HepG2 (cell line): ENCODE data around the gene MYOM1. TPM values are rescaled to one million over a fixed set of nuclear protein-coding genes. Genes with fewer than 3 reads are reported as not detected.

Experiments
- ARHGAP35 ChIP-seq: sonication (generic); formaldehyde crosslinking; IDR thresholded peaks from 2 replicates; pipeline ENCODE4 v1.9.0; 2022; ENCODE audit warnings: mild to moderate bottlenecking, inconsistent platforms, moderate library complexity, missing genetic modification reagents, borderline replicate concordance
- CBFB ChIP-seq: sonication (generic); formaldehyde crosslinking; IDR thresholded peaks from 2 replicates; pipeline ENCODE4 v1.4.0; 2020; ENCODE audit warnings: missing genetic modification reagents
- CENPBD1 ChIP-seq: sonication (generic); formaldehyde crosslinking; IDR thresholded peaks from 2 replicates; pipeline ENCODE4 v1.8.0; 2022; ENCODE audit warnings: missing genetic modification reagents, low read depth, mild to moderate bottlenecking, borderline replicate concordance
- CENPT ChIP-seq: sonication (generic); formaldehyde crosslinking; IDR thresholded peaks from 2 replicates; pipeline ENCODE4 v1.8.0; 2022; ENCODE audit warnings: low read depth, mild to moderate bottlenecking, moderate library complexity, missing genetic modification reagents
- CREM ChIP-seq, 2 experiments: sonication (generic) in 1 of 2; formaldehyde crosslinking in 1 of 2; IDR thresholded peaks; 2 replicates each; pipeline versions ENCODE4 v1.4.0 to v1.6.1; 2016 to 2020; ENCODE audit warnings: antibody characterized with exemption in 1 of 2, mild to moderate bottlenecking in 1 of 2, missing genetic modification reagents in 1 of 2
- FOXO1 ChIP-seq: sonication (generic); formaldehyde crosslinking; IDR thresholded peaks from 2 replicates; pipeline ENCODE4 v1.4.0; 2020; ENCODE audit warnings: missing genetic modification reagents
- GMEB2 ChIP-seq: IDR thresholded peaks from 2 replicates; pipeline ENCODE4 v1.6.1; 2016; ENCODE audit warnings: missing biosample characterization, missing genetic modification reagents, low read depth
- HOXA3 ChIP-seq: sonication (generic); formaldehyde crosslinking; IDR thresholded peaks from 2 replicates; pipeline ENCODE4 v1.5.0; 2020; ENCODE audit warnings: missing genetic modification reagents
- KDM2A ChIP-seq: sonication (generic); formaldehyde crosslinking; IDR thresholded peaks from 2 replicates; pipeline ENCODE4 v1.4.0; 2020; ENCODE audit warnings: low read depth, missing genetic modification reagents, borderline replicate concordance
- LBX2 ChIP-seq: sonication (generic); formaldehyde crosslinking; IDR thresholded peaks from 2 replicates; pipeline ENCODE4 v1.5.0; 2020; ENCODE audit warnings: missing genetic modification reagents, mild to moderate bottlenecking, borderline replicate concordance
- MAF1 ChIP-seq: sonication (generic); formaldehyde crosslinking; IDR thresholded peaks from 2 replicates; pipeline ENCODE4 v1.5.0; 2020; ENCODE audit warnings: missing genetic modification reagents, borderline replicate concordance
- MTF2 ChIP-seq: sonication (generic); formaldehyde crosslinking; IDR thresholded peaks from 2 replicates; pipeline ENCODE4 v1.5.0; 2020; ENCODE audit warnings: missing genetic modification reagents, borderline replicate concordance
- NKX3-1 ChIP-seq: sonication (generic); formaldehyde crosslinking; IDR thresholded peaks from 2 replicates; pipeline ENCODE4 v1.5.0; 2020; ENCODE audit warnings: missing genetic modification reagents
- PLRG1 ChIP-seq: fragments of 450-650 bp; conservative IDR thresholded peaks from 2 replicates; pipeline ENCODE4 v1.6.1; 2016
- RXRA ChIP-seq: sonication (generic); formaldehyde crosslinking; IDR thresholded peaks from 2 replicates; pipeline ENCODE4 v1.5.1; 2020; ENCODE audit warnings: missing genetic modification reagents
- SALL1 ChIP-seq: sonication (generic); formaldehyde crosslinking; IDR thresholded peaks from 2 replicates; pipeline ENCODE4 v1.8.0; 2022; ENCODE audit warnings: mild to moderate bottlenecking, missing genetic modification reagents
- TCF12 ChIP-seq, 2 experiments: fragments of 450-650 bp in 1 of 2; sonication (generic) in 1 of 2; formaldehyde crosslinking in 1 of 2; IDR thresholded peaks; 2 replicates each; pipeline versions ENCODE4 v1.6.1 to v1.8.0; 2017 to 2022; ENCODE audit warnings: antibody characterized with exemption in 1 of 2, mild to moderate bottlenecking in 1 of 2, missing genetic modification reagents in 1 of 2, moderate library complexity in 1 of 2
- ZBED4 ChIP-seq: sonication (generic); formaldehyde crosslinking; IDR thresholded peaks from 2 replicates; pipeline ENCODE4 v1.4.0; 2020; ENCODE audit warnings: missing genetic modification reagents, borderline replicate concordance
- ZNF121 ChIP-seq: sonication (generic); formaldehyde crosslinking; IDR thresholded peaks from 2 replicates; pipeline ENCODE4 v1.5.0; 2020; ENCODE audit warnings: mild to moderate bottlenecking, missing genetic modification reagents
- ZNF350 ChIP-seq: sonication (generic); formaldehyde crosslinking; IDR thresholded peaks from 2 replicates; pipeline ENCODE4 v1.4.0; 2020; ENCODE audit warnings: mild to moderate bottlenecking, low read depth, missing genetic modification reagents, borderline replicate concordance
- ZNF543 ChIP-seq: sonication (generic); formaldehyde crosslinking; IDR thresholded peaks from 2 replicates; pipeline ENCODE4 v1.4.0; 2020; ENCODE audit warnings: mild to moderate bottlenecking, missing genetic modification reagents
- polyA plus RNA-seq, 8 experiments: library from polyadenylated mRNA; depleted of rRNA in 3 of 8; stranded (reverse) in 7 of 8; unstranded in 1 of 8; fragments of >200 nt; fragmentation: Illumina TruSeq in 4 of 8; extraction: Trizol in 4 of 8; gene quantifications; 2 replicates each; pipeline versions ENCODE4 v1.2.1 to v1.2.3, GENCODE V29; 2011 to 2016; ENCODE audit warnings: low read depth in 4 of 8, missing spikeins in 1 of 8, mixed read lengths in 1 of 8; ENCODE audit not compliant: insufficient read depth in 1 of 8
- total RNA-seq, 5 experiments: library from RNA; depleted of rRNA; stranded (reverse); fragments of >200 nt; fragmentation: Illumina TruSeq; extraction: Trizol; gene quantifications; 2 replicates each; pipeline ENCODE4 v1.2.3, GENCODE V29; 2016; ENCODE audit warnings: low read depth in 1 of 5

The MYOM1 gene
- total and polyA plus RNA-seq, 2 of the 13 experiments (the other 11 are each of a cell fraction or from before 2014, with no cell fraction given), result 0.46 to 0.98 TPM

GRCh38 chr18:3245853-3246634 is 26.3 kb upstream of the MYOM1 start (continued):
- TF ChIP-seq ZBED4 (CRISPR knock-in tag), result no peak
- TF ChIP-seq SALL1 (CRISPR knock-in tag), result peak; percentile 85
- TF ChIP-seq ARHGAP35, result no peak
- TF ChIP-seq NKX3-1 (CRISPR knock-in tag), result no peak
- TF ChIP-seq ZNF543 (CRISPR knock-in tag), result no peak
- TF ChIP-seq LBX2, result no peak
- peak; percentile 18; the same call in 1 of the 2 replicates for TF ChIP-seq MTF2 (CRISPR knock-in tag)
- 0 out of 2 replicates have a peak, but pooled peaks have one; percentile 17 for TF ChIP-seq GMEB2 (CRISPR knock-in tag)
- TF ChIP-seq CBFB (CRISPR knock-in tag), result peak; percentile 51; the same call in 1 of the 2 replicates
- TF ChIP-seq KDM2A (CRISPR knock-in tag), result peak; percentile 79; the same call in 1 of the 2 replicates
- peak; percentile 73; the same call in 1 of the 2 replicates for TF ChIP-seq ZNF350
- peak; percentile 97 for TF ChIP-seq ZNF121 (CRISPR knock-in tag)
- TF ChIP-seq CENPBD1, result no peak
- TF ChIP-seq FOXO1 (CRISPR knock-in tag), result peak; percentile 83
- no peak for TF ChIP-seq TCF12 (IDR thresholded peaks at IDR 0.05)
- TF ChIP-seq TCF12 (CRISPR knock-in tag; IDR thresholded peaks at IDR 0.05), result no peak
- no peak for TF ChIP-seq CENPT (CRISPR knock-in tag)
- TF ChIP-seq CREM (IDR thresholded peaks at IDR 0.05), result no peak
- TF ChIP-seq CREM (CRISPR knock-in tag; IDR thresholded peaks at IDR 0.05), result no peak
- peak; percentile 40; the same call in 1 of the 2 replicates for TF ChIP-seq HOXA3 (CRISPR knock-in tag)
- no peak for TF ChIP-seq MAF1 (CRISPR knock-in tag)
- TF ChIP-seq PLRG1, result no peak
- TF ChIP-seq RXRA (CRISPR knock-in tag), result peak; percentile 73
